DLD1 (cell line): ENCODE measurements around the gene TRMT13.

Source experiments
- in situ Hi-C: cut with HindIII; loops from 2 replicates; pipeline ENCODE4 v1.10.0; 2017; ENCODE audit warnings: low sequenced_read_pairs

TRMT13 gene, protein sequence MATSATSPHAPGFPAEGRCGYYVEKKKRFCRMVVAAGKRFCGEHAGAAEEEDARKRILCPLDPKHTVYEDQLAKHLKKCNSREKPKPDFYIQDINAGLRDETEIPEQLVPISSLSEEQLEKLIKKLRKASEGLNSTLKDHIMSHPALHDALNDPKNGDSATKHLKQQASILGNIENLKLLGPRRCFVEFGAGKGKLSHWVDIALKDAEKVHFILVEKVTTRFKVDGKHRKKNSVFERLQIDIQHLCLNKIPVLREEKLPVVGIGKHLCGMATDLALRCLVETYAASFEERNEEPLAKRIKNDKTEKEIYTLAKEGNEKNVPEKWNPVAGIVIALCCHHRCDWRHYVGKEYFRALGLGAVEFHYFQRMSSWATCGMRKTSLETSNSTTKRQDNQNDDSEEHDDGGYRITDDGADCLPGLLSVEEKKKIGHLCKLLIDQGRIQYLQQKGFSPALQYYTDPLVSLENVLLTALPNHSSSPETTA

DNA sequence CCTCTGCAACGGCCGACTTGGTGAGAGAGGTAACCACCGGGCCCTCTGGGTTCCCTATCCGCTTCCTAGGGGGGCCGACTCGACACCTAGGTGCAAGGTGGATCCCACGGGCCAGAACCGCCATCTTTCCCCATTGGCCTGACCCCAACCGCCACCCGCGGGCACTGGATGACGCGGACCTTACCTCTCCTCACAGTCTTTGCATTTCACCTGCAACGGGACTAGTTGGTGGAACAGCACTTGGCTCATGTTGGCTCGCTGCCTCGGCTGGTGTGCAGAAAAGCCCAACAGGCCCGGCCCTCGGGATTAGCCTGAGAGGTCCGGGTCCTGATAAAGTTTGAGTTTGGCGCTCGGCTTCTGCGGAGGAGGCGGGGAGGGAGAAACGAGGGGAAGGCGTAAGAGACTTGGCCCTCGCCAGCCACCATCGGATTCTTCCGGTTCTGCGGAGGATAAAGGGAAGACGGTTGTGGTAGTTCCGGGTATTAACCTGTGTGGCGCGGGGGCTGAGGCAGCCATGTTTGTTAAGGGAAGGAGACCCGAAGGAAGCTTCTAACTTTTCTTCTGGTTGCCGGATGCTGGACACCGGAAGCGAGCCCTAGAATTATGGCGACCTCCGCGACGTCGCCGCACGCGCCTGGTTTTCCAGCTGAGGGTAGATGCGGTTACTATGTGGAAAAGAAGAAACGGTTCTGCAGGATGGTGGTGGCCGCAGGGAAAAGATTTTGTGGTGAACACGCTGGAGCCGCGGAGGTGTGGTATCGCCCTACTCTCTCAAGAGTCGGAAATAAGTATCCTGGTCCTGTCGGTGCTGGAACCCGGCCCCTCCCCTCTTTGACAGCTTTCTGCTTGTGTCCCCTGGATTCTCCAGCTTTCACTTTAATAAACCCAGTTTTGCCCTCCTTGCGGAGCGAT, at the start of gene TRMT13, which contains the start of gene SASS6:
TSS of gene TRMT13 (plus strand) at position 598 of the 912 bp plus-strand sequence. CDS start at position 604, 6 bp downstream.
TSS of gene SASS6 (minus strand) at position 365 of the 912 bp plus-strand sequence. CDS start at position 249, 116 bp downstream.
- in situ Hi-C loops: no loop called here

DNA sequence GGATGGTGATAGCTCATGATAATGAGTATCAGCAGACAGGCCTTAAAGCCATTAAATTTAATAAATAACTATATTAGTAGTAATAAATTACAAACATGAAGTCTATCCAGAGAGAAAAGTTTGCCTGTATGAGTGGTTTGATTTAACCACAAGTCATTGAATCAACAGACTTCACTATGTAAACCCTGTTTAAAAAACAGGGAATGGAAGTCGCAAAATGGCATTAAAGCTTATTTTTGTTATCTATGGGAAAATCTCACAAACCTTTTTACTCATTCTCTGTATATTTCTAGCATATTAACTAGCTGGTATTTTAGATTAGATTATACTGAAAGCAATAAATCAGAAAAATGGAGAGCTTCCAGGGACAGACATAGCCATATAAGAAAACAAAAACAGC, 45.6 kb upstream of the TRMT13 start:
- in situ Hi-C loops: no loop called here

DNA sequence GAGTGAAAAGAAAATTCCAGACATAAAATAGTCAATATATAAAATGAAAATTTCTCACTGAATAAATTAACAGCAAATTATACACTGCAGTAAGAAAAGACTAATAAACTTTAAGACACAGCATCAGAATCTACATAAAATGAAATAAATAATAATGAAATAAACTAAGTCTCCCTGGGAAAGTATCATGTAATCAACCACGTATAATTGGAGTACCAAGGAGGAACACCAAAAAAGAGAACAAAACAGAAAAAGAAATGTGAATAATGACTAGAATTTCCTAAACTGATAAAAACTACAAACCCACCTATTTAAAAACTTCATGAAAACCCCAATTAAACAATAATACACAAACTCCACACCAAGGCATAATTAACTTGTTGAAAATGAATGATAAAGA, 43.9 kb upstream of the TRMT13 start:
- in situ Hi-C loops: no loop called here

DNA sequence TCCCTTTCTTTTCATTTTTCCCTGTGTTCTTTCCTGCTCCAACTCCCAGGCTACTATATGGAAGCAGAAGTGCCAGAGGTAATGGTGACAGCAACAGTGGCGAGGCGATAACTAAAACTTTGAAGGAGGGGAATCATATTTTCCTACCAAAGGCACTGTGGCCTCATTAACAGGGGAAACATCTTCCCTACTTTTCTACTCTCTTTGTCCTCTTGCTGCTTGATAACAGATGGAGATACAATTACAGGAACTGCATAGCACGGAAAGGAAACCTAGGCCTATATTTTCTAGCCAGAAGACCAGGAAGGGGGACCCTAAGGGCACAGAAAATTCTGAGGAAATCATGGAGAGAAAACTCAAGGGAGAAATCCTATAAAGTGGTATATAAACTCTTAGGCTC, 42.5 kb upstream of the TRMT13 start:
- in situ Hi-C loops: no loop called here

DNA sequence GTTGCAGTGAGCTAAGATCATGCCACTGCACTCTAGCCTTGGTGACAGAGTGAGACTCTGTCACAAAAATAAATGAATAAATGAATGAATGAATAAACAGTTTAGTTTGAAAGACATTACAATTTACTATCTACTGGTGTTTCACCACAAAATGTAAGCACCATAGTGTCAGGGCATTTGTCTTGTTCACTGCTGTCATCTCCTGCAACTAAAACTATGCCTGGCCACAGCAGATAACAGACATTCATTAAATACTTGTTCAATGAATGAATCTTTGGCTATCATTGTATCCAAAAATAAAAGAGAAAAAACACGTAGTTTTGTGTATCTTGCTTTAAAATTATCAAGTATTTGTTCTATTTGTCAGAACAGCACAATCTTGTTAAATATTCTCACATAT, 32.8 kb upstream of the TRMT13 start:
- in situ Hi-C loops: no loop called here

- in situ Hi-C loops: no loop called here
Observed at GRCh38 chr1:100101564-100101963, 31.4 kb upstream of the TRMT13 start.

DNA sequence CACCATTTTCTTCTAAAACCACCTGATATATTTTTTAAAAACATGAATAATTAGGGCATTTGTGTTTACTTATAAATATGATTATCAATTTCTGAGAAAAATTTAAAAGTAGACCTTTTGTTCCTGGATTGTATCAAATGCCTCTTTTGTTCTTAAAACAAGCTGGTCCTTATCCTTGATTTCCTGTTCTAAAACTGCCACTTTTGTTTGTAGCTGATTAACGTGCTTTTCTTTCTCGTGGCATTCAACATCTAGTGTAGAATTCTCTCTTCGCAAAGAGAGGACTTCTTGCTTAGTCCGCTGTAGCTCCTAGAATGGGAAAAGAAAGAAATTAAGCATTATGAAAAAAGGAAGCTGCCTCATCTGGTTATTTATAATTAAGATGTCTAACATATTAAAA, 25.3 kb upstream of the TRMT13 start:
- in situ Hi-C loops: no loop called here

DNA sequence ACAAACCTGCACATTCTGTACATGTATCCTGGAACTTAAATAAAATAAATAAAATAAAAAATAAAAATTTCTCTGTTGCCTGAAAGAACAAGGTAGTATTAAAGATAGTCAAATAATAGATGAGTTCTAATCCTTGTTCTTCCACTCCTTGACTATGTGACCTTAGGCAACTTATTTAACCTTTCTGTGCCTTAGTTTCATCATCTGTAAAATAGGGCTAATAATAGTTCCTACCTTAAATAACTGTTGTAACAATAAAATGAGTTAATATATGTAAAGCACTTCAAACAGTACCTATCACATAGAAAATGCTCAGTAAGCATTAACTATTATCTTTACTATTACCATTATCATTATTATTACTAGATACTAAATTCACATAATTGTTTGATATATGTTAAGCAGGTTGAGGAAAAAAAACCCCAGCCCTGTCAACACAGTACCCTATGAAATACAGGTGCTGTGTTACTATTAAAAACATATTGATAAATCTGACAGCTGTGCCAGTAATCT, 23.4 kb upstream of the TRMT13 start:
- in situ Hi-C loops: no loop called here

GRCh38 chr1:100115524-100115923, 17.4 kb upstream of the TRMT13 start:
- in situ Hi-C loops: no loop called here

DNA sequence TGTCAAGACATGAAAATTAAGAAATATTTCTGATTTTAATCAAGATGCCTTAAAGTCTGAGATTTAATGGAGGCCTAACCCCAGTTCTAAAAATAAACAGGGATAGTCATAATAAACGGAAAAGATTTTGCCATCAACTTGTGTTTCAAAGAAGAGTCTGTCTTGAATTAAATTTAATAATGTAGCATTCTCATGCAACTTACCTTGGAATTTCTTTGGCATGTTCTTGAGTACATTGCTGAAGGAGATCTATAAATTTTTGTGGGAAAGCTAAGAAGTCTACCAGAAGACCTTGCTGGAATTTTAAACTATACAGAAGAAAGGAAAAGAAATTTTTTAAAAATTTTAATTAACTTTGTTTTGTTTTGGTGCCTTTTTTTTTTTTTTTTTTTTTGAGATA, 10.8 kb upstream of the TRMT13 start:
- in situ Hi-C loops: no loop called here

- in situ Hi-C loops: no loop called here
Observed at GRCh38 chr1:100127226-100127625, 5.7 kb upstream of the TRMT13 start.

- in situ Hi-C loops: no loop called here
Observed at GRCh38 chr1:100130552-100131077, 2.3 kb upstream of the TRMT13 start.

- in situ Hi-C loops: no loop called here
Observed at GRCh38 chr1:100131623-100132022, 1.3 kb upstream of the TRMT13 start.

GRCh38 chr1:100134872-100135271, 1.9 kb downstream of the TRMT13 start:
- in situ Hi-C loops: no loop called here

GRCh38 chr1:100137602-100138001, 4.6 kb downstream of the TRMT13 start:
- in situ Hi-C loops: no loop called here

DNA sequence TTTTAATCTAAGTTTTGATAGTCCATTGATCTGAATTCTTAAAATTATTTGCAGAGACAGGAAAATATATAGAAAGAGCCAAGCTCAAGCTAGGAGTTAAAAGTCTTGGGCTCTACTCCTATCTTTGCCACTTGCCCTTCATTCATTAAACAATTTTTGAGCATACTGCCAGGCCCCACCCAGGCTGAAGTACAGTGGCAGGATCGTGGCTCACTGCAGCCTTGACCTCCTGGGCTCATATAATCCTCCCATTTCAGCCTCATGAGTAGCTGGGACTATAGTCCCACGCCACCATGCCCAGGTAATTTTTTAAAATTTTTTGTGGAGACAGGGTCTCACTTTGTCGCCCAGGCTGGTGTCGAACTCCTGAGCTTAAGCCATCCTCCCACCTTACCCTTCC, 8.2 kb downstream of the TRMT13 start:
- in situ Hi-C loops: no loop called here

- in situ Hi-C loops: no loop called here
Observed at GRCh38 chr1:100142343-100142742, 9.4 kb downstream of the TRMT13 start.

GRCh38 chr1:100145116-100145515, 12.2 kb downstream of the TRMT13 start:
- in situ Hi-C loops: no loop called here

DNA sequence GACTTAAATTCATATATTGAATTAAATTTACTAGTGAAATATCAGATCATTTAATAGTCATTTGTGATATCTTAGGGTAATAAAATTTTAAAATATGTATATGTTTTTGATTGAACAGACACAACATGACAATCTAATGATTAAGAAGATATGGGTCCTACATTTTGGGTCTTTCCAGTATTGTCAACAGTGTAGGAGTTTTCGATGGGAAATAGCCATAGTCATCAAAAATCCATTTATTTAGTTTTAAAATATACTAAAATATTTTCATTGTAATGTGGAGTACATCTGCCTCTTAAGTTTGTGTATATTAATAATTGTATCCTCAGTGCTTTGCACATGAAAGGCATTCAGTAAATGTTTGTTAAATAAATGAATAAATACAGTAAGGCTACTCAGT, 14.0 kb downstream of the TRMT13 start:
- in situ Hi-C loops: no loop called here

- in situ Hi-C loops: no loop called here
Observed at GRCh38 chr1:100147875-100148274, 14.9 kb downstream of the TRMT13 start.

- in situ Hi-C loops: no loop called here
Observed at GRCh38 chr1:100151679-100152078, 18.7 kb downstream of the TRMT13 start.
